CD14-positive monocyte (primary cell): ENCODE data around the gene CEBPG. TPM values are rescaled to one million over a fixed set of nuclear protein-coding genes. Genes with fewer than 3 reads are reported as not detected.

Experiments
- DNase-seq, 3 donors: peaks; one replicate each; pipeline ENCODE4 v3.0.0-alpha.2; 2011 to 2022
- H2AFZ ChIP-seq: 2 replicates; pipeline ENCODE4 v1.6.0; 2012; ENCODE audit warnings: mild to moderate bottlenecking, low read depth, low read length, inconsistent platforms; ENCODE audit not compliant: insufficient read depth, poor library complexity, severe bottlenecking
- H3K27ac ChIP-seq, 2 donors: 1 replicate in 1 of 2; 2 replicates in 1 of 2; pipeline ENCODE4 v1.5.1; 2012 to 2013; ENCODE audit warnings: low read length in 2 of 2, control low read depth in 1 of 2, inconsistent platforms in 1 of 2, low read depth in 1 of 2, mild to moderate bottlenecking in 1 of 2
- H3K27me3 ChIP-seq, 2 donors: one replicate each; pipeline versions ENCODE4 v1.6.0 to v1.6.1; 2011 to 2013; ENCODE audit warnings: low read length in 2 of 2; ENCODE audit not compliant: control insufficient read depth in 2 of 2, insufficient read depth in 2 of 2
- H3K36me3 ChIP-seq, 2 donors: replicated peaks in 1 of 2; 1 replicate in 1 of 2; 2 replicates in 1 of 2; pipeline versions ENCODE4 v1.5.1 to v1.6.1; 2012 to 2013; ENCODE audit warnings: low read length in 2 of 2, control low read depth in 1 of 2, inconsistent platforms in 1 of 2, mild to moderate bottlenecking in 1 of 2; ENCODE audit not compliant: insufficient read depth in 2 of 2, control insufficient read depth in 1 of 2
- H3K4me1 ChIP-seq, 2 donors: 1 replicate in 1 of 2; 2 replicates in 1 of 2; pipeline versions ENCODE4 v1.5.1 to v1.6.1; 2012 to 2013; ENCODE audit warnings: low read length in 2 of 2, control low read depth in 1 of 2, inconsistent platforms in 1 of 2, mild to moderate bottlenecking in 1 of 2, moderate library complexity in 1 of 2; ENCODE audit not compliant: insufficient read depth in 2 of 2, control insufficient read depth in 1 of 2
- H3K4me2 ChIP-seq: replicated peaks from 2 replicates; pipeline ENCODE3; 2012; ENCODE audit warnings: low read length, moderate library complexity, mild to moderate bottlenecking; ENCODE audit not compliant: poor library complexity, severe bottlenecking; ENCODE audit errors: extremely low read depth
- H3K4me3 ChIP-seq, 3 experiments: fragments of 200-600 bp in 1 of 3; sonication (generic) in 1 of 3; replicated peaks in 1 of 3; 1 replicate in 2 of 3; 2 replicates in 1 of 3; pipeline ENCODE4 v1.5.1; 2011 to 2013; ENCODE audit warnings: low read length in 3 of 3, mild to moderate bottlenecking in 3 of 3, control low read depth in 2 of 3, low read depth in 2 of 3, inconsistent platforms in 1 of 3, moderate library complexity in 1 of 3
- H3K79me2 ChIP-seq: 2 replicates; pipeline ENCODE4 v1.6.0; 2012; ENCODE audit warnings: mild to moderate bottlenecking, control low read depth, inconsistent platforms, low read length, moderate library complexity; ENCODE audit not compliant: insufficient read depth
- H3K9ac ChIP-seq: 2 replicates; pipeline ENCODE4 v1.6.0; 2017; ENCODE audit warnings: low read length, mild to moderate bottlenecking; ENCODE audit not compliant: insufficient read depth, poor library complexity, severe bottlenecking
- H3K9me3 ChIP-seq, 2 donors: replicated peaks in 1 of 2; 1 replicate in 1 of 2; 2 replicates in 1 of 2; pipeline versions ENCODE4 v1.5.1 to v1.6.1; 2012 to 2013; ENCODE audit warnings: low read length in 2 of 2, control low read depth in 1 of 2; ENCODE audit not compliant: control insufficient read depth in 1 of 2, insufficient read depth in 1 of 2
- H4K20me1 ChIP-seq: 2 replicates; pipeline ENCODE4 v1.6.0; 2012; ENCODE audit warnings: mild to moderate bottlenecking, low read length, control low read depth, moderate library complexity; ENCODE audit not compliant: insufficient read depth
- H3K27ac Mint-ChIP-seq, 7 donors: one replicate each; pipeline ENCODE4 v1.8.0; 2020; ENCODE audit warnings: mild to moderate bottlenecking in 7 of 7, mixed read lengths in 7 of 7, moderate library complexity in 6 of 7, inconsistent platforms in 2 of 7
- H3K27me3 Mint-ChIP-seq, 3 donors: one replicate each; pipeline ENCODE4 v1.8.0; 2021 to 2022; ENCODE audit warnings: low read depth in 3 of 3, mild to moderate bottlenecking in 3 of 3, mixed read lengths in 3 of 3, moderate library complexity in 3 of 3, inconsistent platforms in 1 of 3
- H3K36me3 Mint-ChIP-seq, 2 donors: one replicate each; pipeline ENCODE4 v1.8.0; 2020; ENCODE audit warnings: mixed read lengths in 2 of 2, inconsistent platforms in 1 of 2, mild to moderate bottlenecking in 1 of 2
- H3K4me1 Mint-ChIP-seq: one replicate; pipeline ENCODE4 v1.8.0; 2020; ENCODE audit warnings: mild to moderate bottlenecking, mixed read lengths
- H3K4me3 Mint-ChIP-seq, 2 donors: one replicate each; pipeline ENCODE4 v1.8.0; 2020; ENCODE audit warnings: mild to moderate bottlenecking in 2 of 2, mixed read lengths in 2 of 2, moderate library complexity in 1 of 2
- H3K9me3 Mint-ChIP-seq, 7 donors: one replicate each; pipeline ENCODE4 v1.8.0; 2020 to 2022; ENCODE audit warnings: mixed read lengths in 7 of 7, mild to moderate bottlenecking in 6 of 7, moderate library complexity in 6 of 7, inconsistent platforms in 2 of 7
- CTCF ChIP-seq: fragments of 200-600 bp; IDR thresholded peaks from one replicate; pipeline ENCODE4 v1.8.0; 2022; ENCODE audit warnings: antibody characterized with exemption, mild to moderate bottlenecking
- WGBS: methylation state at CpG from one replicate; pipeline ENCODE4 v1.1.5; 2013; ENCODE audit warnings: missing lambda C conversion rate; ENCODE audit not compliant: insufficient coverage; 5-methylcytosine and 5-hydroxymethylcytosine counted together
- intact Hi-C, 2 donors: fragments of 100-400 bp; cut with micrococcal nuclease; formaldehyde crosslinking; loops; one replicate each; pipeline versions ENCODE4 v1.15.0 to v1.15.1; 2023
- polyA plus RNA-seq, 3 donors: library from polyadenylated mRNA; depleted of rRNA in 1 of 3; unstranded in 2 of 3; stranded (reverse) in 1 of 3; fragments of 300-500 nt in 2 of 3; fragments of >200 nt in 1 of 3; fragmentation: Illumina TruSeq in 2 of 3; gene quantifications; 1 replicate in 2 of 3; 2 replicates in 1 of 3; pipeline ENCODE4 v1.2.3, GENCODE V29; 2012 to 2021

The CEBPG gene
- polyA plus RNA-seq, 3 donors, result 16.8 to 18.3 (median 17.8) TPM

GRCh38 chr19:33430674-33431277 is 57.3 kb downstream of the CEBPG start:
- H3K27me3 Mint-ChIP-seq, result peaks cover 3 to 5% (median 4%) of the 10 kb centered on the region in 3 donors
- Histone ChIP-seq H3K79me2 (no peaks in the 10 kb centered on the region), H3K9ac (no peak overlapping the region), H4K20me1 (no peaks in the 10 kb centered on the region), H3K4me3 (no peak overlapping the region), H2AFZ (no peak overlapping the region), H3K27me3 (no peaks in the 10 kb centered on the region), H3K4me1 (no peaks in the 10 kb centered on the region), H3K36me3 (no peaks in the 10 kb centered on the region), H3K9me3 (no peaks in the 10 kb centered on the region), H3K4me2 (no peak overlapping the region), H3K27ac (no peak overlapping the region)
- H3K4me3 Mint-ChIP-seq, result no peak overlapping the region
- peaks cover 0 to 3% (median 0%) of the 10 kb centered on the region in 7 donors for H3K9me3 Mint-ChIP-seq
- peaks cover 4% of the 10 kb centered on the region for H3K4me1 Mint-ChIP-seq
- WGBS, result 18% methylated on average over 10 of the region's 13 CpGs
- H3K27ac Mint-ChIP-seq, result peak overlapping the region in 2 of 7 donors; percentile 43 to 83
- H3K36me3 Mint-ChIP-seq, result no peaks in the 10 kb centered on the region
- TF ChIP-seq CTCF, result peak; percentile 83
- intact Hi-C loops, result loop anchor here in 1 of 2 donors (2.0 kb wide), 1 partner anchor 340 kb away; no protein-coding TSS in a partner anchor
- peak; percentile 23 to 43 (median 37) for DNase-seq

GRCh38 chr19:33432015-33432414 is 58.5 kb downstream of the CEBPG start:
- TF ChIP-seq CTCF, result no peak
- no peaks in the 10 kb centered on the region for H3K36me3 Mint-ChIP-seq
- peaks cover 0 to 3% (median 0%) of the 10 kb centered on the region in 7 donors for H3K9me3 Mint-ChIP-seq
- Histone ChIP-seq H3K27ac (no peak overlapping the region), H2AFZ (no peak overlapping the region), H3K9me3 (no peaks in the 10 kb centered on the region), H3K36me3 (no peaks in the 10 kb centered on the region), H3K4me2 (no peak overlapping the region), H3K4me1 (no peaks in the 10 kb centered on the region), H3K79me2 (no peaks in the 10 kb centered on the region), H4K20me1 (no peaks in the 10 kb centered on the region), H3K9ac (no peak overlapping the region), H3K27me3 (no peaks in the 10 kb centered on the region), H3K4me3 (no peak overlapping the region)
- H3K4me1 Mint-ChIP-seq, result peaks cover 4% of the 10 kb centered on the region
- intact Hi-C loops, result no loop called here
- no peak overlapping the region for H3K4me3 Mint-ChIP-seq
- DNase-seq, result no peak
- no peak overlapping the region for H3K27ac Mint-ChIP-seq
- H3K27me3 Mint-ChIP-seq, result peaks cover 3 to 5% (median 4%) of the 10 kb centered on the region in 3 donors
- WGBS, result 93% methylated on average over 3 of the region's 5 CpGs

Other genes with a start within 250 kb of the CEBPG start
- not detected for gene WDR88, start 241.6 kb upstream of the CEBPG start, polyA plus RNA-seq
- gene LRP3, start 179.4 kb upstream of the CEBPG start, polyA plus RNA-seq, result 10 to 100 TPM in 1 of 3 donors, 1 to 10 TPM in 2; 1.4 to 11.9 (median 4.1) TPM
- gene SLC7A10, start 147.9 kb upstream of the CEBPG start, polyA plus RNA-seq, result under 1 TPM in 1 of 3 donors, not detected in 2; 0.52 TPM
- 10 to 100 TPM; 17.9 to 76.3 (median 47.5) TPM for gene CEBPA, start 71.2 kb upstream of the CEBPG start, polyA plus RNA-seq
- gene PEPD, start 148.1 kb downstream of the CEBPG start, polyA plus RNA-seq, result 100 to 1,000 TPM in 2 of 3 donors, 10 to 100 TPM in 1; 61.5 to 218 (median 171) TPM
- not detected for gene CHST8, start 248.2 kb downstream of the CEBPG start, polyA plus RNA-seq